ENCODE results near the gene KAT7. TPM values are rescaled to one million over a fixed set of nuclear protein-coding genes. Genes with fewer than 3 reads are reported as not detected.
"Not testable (repeated sequence)": the region's sequence is repeated elsewhere in the genome, so short reads cannot be mapped to it uniquely, and the experiment has no call there.

KAT7 gene
- total RNA-seq, 2 experiments from 2014 or later, result 61.2 to 66.6 TPM

- no peaks in the 10 kb centered on the region for H3K27me3 Mint-ChIP-seq
- TF ChIP-seq CTCF (IDR thresholded peaks at IDR 0.05), result no peak
- H3K4me3 Mint-ChIP-seq, result no peak overlapping the region
- DNase-seq (no peak), ATAC-seq (no peak)
- H3K27ac Mint-ChIP-seq, result peak overlapping the region; percentile 71
- ChIA-PET CTCF (interaction anchor here (0.6 to 2.2 kb wide), 6 partner anchors 10 to 60 kb away, joined by 3 to 5 read pairs (median 4); partner anchors contain the start of gene SLC35B1), POLR2A (interaction anchor here (1.0 to 1.5 kb wide), 3 partner anchors 9 to 60 kb away, joined by 3 to 5 read pairs (median 5); no protein-coding TSS in a partner anchor)
- peaks cover 77% of the 10 kb centered on the region for H3K4me1 Mint-ChIP-seq (ENCODE audit: low read depth)
- intact Hi-C loops (cut with micrococcal nuclease), result no loop called here
- H3K9me3 Mint-ChIP-seq, result no peaks in the 10 kb centered on the region
- H3K36me3 Mint-ChIP-seq (ENCODE audit: low read depth), result peaks cover 16% of the 10 kb centered on the region
Measured at GRCh38 chr17:49755663-49756283, 32.7 kb upstream of the KAT7 start.

- intact Hi-C loops (cut with micrococcal nuclease), result no loop called here
- no peaks in the 10 kb centered on the region for H3K27me3 Mint-ChIP-seq
- ATAC-seq, result no peak
- DNase-seq, result no peak
- H3K4me1 Mint-ChIP-seq (ENCODE audit: low read depth), result peaks cover 81% of the 10 kb centered on the region
- peaks cover 19% of the 10 kb centered on the region for H3K36me3 Mint-ChIP-seq (ENCODE audit: low read depth)
- no peaks in the 10 kb centered on the region for H3K9me3 Mint-ChIP-seq
- ChIA-PET CTCF (interaction anchor here (0.6 to 2.6 kb wide), 8 partner anchors 8 to 187 kb away, joined by 3 to 9 read pairs (median 4); partner anchors contain the start of gene SLC35B1), POLR2A (interaction anchor here (0.6 to 1.6 kb wide), 8 partner anchors 10 to 414 kb away, joined by 3 to 5 read pairs (median 4); partner anchors contain the start of genes KAT7 and SLC35B1)
- TF ChIP-seq CTCF (IDR thresholded peaks at IDR 0.05), result no peak
- H3K27ac Mint-ChIP-seq, result peak overlapping the region; percentile 71
- no peak overlapping the region for H3K4me3 Mint-ChIP-seq
Measured at GRCh38 chr17:49756323-49757150, 31.9 kb upstream of the KAT7 start.

- DNase-seq (no peak), ATAC-seq (no peak)
- POLR2A ChIA-PET, result interaction anchor here (1.0 to 7.8 kb wide), 6 partner anchors 9 to 49 kb away, joined by 3 to 58 read pairs (median 4); partner anchors contain the start of genes KAT7 and SLC35B1
- intact Hi-C loops (cut with micrococcal nuclease), result no loop called here
- Mint-ChIP-seq H3K9me3 (no peaks in the 10 kb centered on the region), H3K4me3 (no peak overlapping the region), H3K36me3 (ENCODE audit: low read depth) (peaks cover 19% of the 10 kb centered on the region), H3K4me1 (ENCODE audit: low read depth) (peaks cover 85% of the 10 kb centered on the region), H3K27ac (peak overlapping the region; percentile 71), H3K27me3 (no peaks in the 10 kb centered on the region)
- CTCF ChIA-PET, result interaction anchor here (1.0 to 2.6 kb wide), 4 partner anchors 8 to 188 kb away, joined by 4 to 9 read pairs (median 4); no protein-coding TSS in a partner anchor
- TF ChIP-seq CTCF (IDR thresholded peaks at IDR 0.05), result no peak
Measured at GRCh38 chr17:49757151-49757777, 31.2 kb upstream of the KAT7 start.

GRCh38 chr17:49758464-49759010 lies 29.9 kb upstream of the KAT7 start:
- ChIA-PET POLR2A (interaction anchor here (0.9 to 7.8 kb wide), 3 partner anchors 10 to 51 kb away, joined by 3 to 58 read pairs (median 5); partner anchors contain the start of genes KAT7 and SLC35B1), CTCF (interaction anchor here (1.3 to 3.4 kb wide), 4 partner anchors 10 to 50 kb away, joined by 3 to 18 read pairs (median 8); partner anchors contain the start of gene SLC35B1)
- peaks cover 83% of the 10 kb centered on the region for H3K4me1 Mint-ChIP-seq (ENCODE audit: low read depth)
- DNase-seq; ATAC-seq; H3K9me3 Mint-ChIP-seq; intact Hi-C loops (cut with micrococcal nuclease); H3K27me3 Mint-ChIP-seq; H3K4me3 Mint-ChIP-seq: not testable (repeated sequence)
- H3K27ac Mint-ChIP-seq, result peak overlapping the region; percentile 55
- H3K36me3 Mint-ChIP-seq (ENCODE audit: low read depth), result peaks cover 19% of the 10 kb centered on the region

GRCh38 chr17:49759203-49759602 lies 29.3 kb upstream of the KAT7 start:
- DNase-seq, result no peak
- Mint-ChIP-seq H3K27me3 (no peaks in the 10 kb centered on the region), H3K4me3 (no peak overlapping the region), H3K27ac (peak overlapping the region; percentile 55), H3K9me3 (no peaks in the 10 kb centered on the region), H3K36me3 (ENCODE audit: low read depth) (peaks cover 17% of the 10 kb centered on the region), H3K4me1 (ENCODE audit: low read depth) (peaks cover 79% of the 10 kb centered on the region)
- no peak for ATAC-seq
- ChIA-PET CTCF (interaction anchor here (1.3 to 3.4 kb wide), 4 partner anchors 11 to 51 kb away, joined by 3 to 18 read pairs (median 8); partner anchors contain the start of gene SLC35B1), POLR2A (interaction anchor here (0.9 to 7.8 kb wide), 3 partner anchors 11 to 29 kb away, joined by 3 to 58 read pairs (median 3); partner anchors contain the start of gene KAT7)
- no peak for TF ChIP-seq CTCF (IDR thresholded peaks at IDR 0.05)
- intact Hi-C loops (cut with micrococcal nuclease), result no loop called here
